K562 (cell line): ENCODE data around the gene KIRREL1. TPM values are rescaled to one million over a fixed set of nuclear protein-coding genes. Genes with fewer than 3 reads are reported as not detected.

ENCODE experiments used
- ATAC-seq: fragments of 200-7000 bp; cut with Tn5 transposase; 3 replicates; pipeline ENCODE4 v1.9.1; 2020; ENCODE audit warnings: moderate library complexity
- BruUV-seq: library from RNA; stranded (reverse); fragments of 400-500 nt; replicated peaks from 2 replicates; lab custom pipeline; 2021; lab: Mats Ljungman, UMichigan
- CTCF ChIA-PET: fragments of 300-600 bp; formaldehyde crosslinking; extraction: SDS; loops from one replicate; lab custom pipeline; 2021; ENCODE audit warnings: low intra/inter-chr PET ratio; lab: Yijun Ruan, JAX
- POLR2A ChIA-PET: fragments of 300-600, 350-650 bp; sonication (Branson Sonifier 250); formaldehyde crosslinking; extraction: SDS; loops from one replicate; lab custom pipeline; 2021; ENCODE audit warnings: antibody characterized with exemption, inconsistent platforms; lab: Yijun Ruan, JAX
- DNase-seq, 4 experiments: peaks; one replicate each; pipeline versions ENCODE4 v3.0.0 to v3.0.0-alpha.2; 2011 to 2018; ENCODE audit warnings: low spot score in 3 of 4, mixed read lengths in 3 of 4; ENCODE audit errors: extremely low read depth in 1 of 4
- FAIRE-seq: peaks from 2 replicates; lab custom pipeline; 2011; peaks lifted over from hg19 to GRCh38; lab: Jason Lieb, UNC
- H2AFZ ChIP-seq: 2 replicates; pipeline ENCODE4 v1.6.0; 2011; ENCODE audit warnings: low read depth, low read length, control low read depth, inconsistent platforms
- H3K27ac ChIP-seq: fragments of 200-600 bp; 3 replicates; pipeline ENCODE4 v1.8.0; 2011; ENCODE audit warnings: low read depth, mild to moderate bottlenecking, control low read depth, inconsistent platforms, low read length, moderate library complexity, mixed read lengths; ENCODE audit errors: extremely low read depth
- H3K27me3 ChIP-seq, 2 experiments: fragments of 300-600 bp in 1 of 2; 2 replicates in 1 of 2; 3 replicates in 1 of 2; pipeline versions ENCODE4 v1.6.0 to v1.8.0; 2011; ENCODE audit warnings: inconsistent platforms in 2 of 2, low read length in 2 of 2, mild to moderate bottlenecking in 1 of 2, mixed read lengths in 1 of 2, moderate library complexity in 1 of 2; ENCODE audit not compliant: control insufficient read depth in 2 of 2, insufficient read depth in 2 of 2
- H3K36me3 ChIP-seq: fragments of 300-600 bp; 3 replicates; pipeline ENCODE4 v1.8.0; 2011; ENCODE audit warnings: mild to moderate bottlenecking, low read length, inconsistent platforms; ENCODE audit not compliant: control insufficient read depth, insufficient read depth
- H3K4me1 ChIP-seq, 2 experiments: fragments of 200-600 bp in 1 of 2; replicated peaks in 1 of 2; 2 replicates in 1 of 2; 3 replicates in 1 of 2; pipeline versions ENCODE4 v1.5.1 to v1.8.0; 2011; ENCODE audit warnings: inconsistent platforms in 2 of 2, low read length in 2 of 2, mild to moderate bottlenecking in 1 of 2, mixed read lengths in 1 of 2, moderate library complexity in 1 of 2; ENCODE audit not compliant: control insufficient read depth in 2 of 2, insufficient read depth in 2 of 2
- H3K4me2 ChIP-seq: 2 replicates; pipeline ENCODE4 v1.6.1; 2011; ENCODE audit warnings: low read length, control low read depth, inconsistent platforms, mixed read lengths; ENCODE audit not compliant: insufficient read depth
- H3K4me3 ChIP-seq: fragments of 200-600 bp; sonication (generic), shearing (Covaris generic); 2 replicates; pipeline ENCODE4 v1.5.1; 2016; ENCODE audit warnings: control low read depth, inconsistent platforms
- H3K79me2 ChIP-seq: fragments of 200-600 bp; 3 replicates; pipeline ENCODE4 v1.8.0; 2011; ENCODE audit warnings: low read length, inconsistent platforms; ENCODE audit not compliant: control insufficient read depth, insufficient read depth
- H3K9ac ChIP-seq, 2 experiments: 2 replicates each; pipeline versions ENCODE4 v1.6.0 to v1.6.1; 2011; ENCODE audit warnings: low read depth in 2 of 2, low read length in 2 of 2, control low read depth in 1 of 2, inconsistent platforms in 1 of 2, mild to moderate bottlenecking in 1 of 2, mixed read lengths in 1 of 2; ENCODE audit not compliant: insufficient read depth in 1 of 2
- H3K9me1 ChIP-seq: one replicate; pipeline ENCODE4 v1.6.0; 2011; ENCODE audit warnings: inconsistent platforms, mild to moderate bottlenecking, low read length, moderate library complexity; ENCODE audit not compliant: control insufficient read depth, insufficient read depth
- H3K9me3 ChIP-seq: replicated peaks from 2 replicates; pipeline ENCODE4 v1.5.1; 2011; ENCODE audit warnings: low read depth, low read length, inconsistent platforms; ENCODE audit not compliant: control insufficient read depth, insufficient read depth
- H4K20me1 ChIP-seq: replicated peaks from 2 replicates; pipeline ENCODE4 v1.6.1; 2011; ENCODE audit warnings: low read length, inconsistent platforms, mixed read lengths; ENCODE audit not compliant: control insufficient read depth, insufficient read depth
- BDP1 ChIP-seq: IDR thresholded peaks from 3 replicates; pipeline ENCODE4 v1.6.1; 2011; ENCODE audit not compliant: insufficient read length, insufficient read depth
- CEBPB ChIP-seq: fragments of 450-650 bp; IDR thresholded peaks from 2 replicates; pipeline ENCODE4 v1.6.1; 2016; ENCODE audit warnings: missing genetic modification characterization, missing compliant biosample characterization
- ELF2 ChIP-seq: fragments of 250-450 bp; sonication (Bioruptor Pico); IDR thresholded peaks from 2 replicates; pipeline ENCODE4 v1.5.0; 2021; ENCODE audit warnings: mild to moderate bottlenecking
- FUS ChIP-seq: fragments of 200-400 bp; formaldehyde crosslinking; optimal IDR thresholded peaks from 2 replicates; pipeline ENCODE3; 2017; ENCODE audit warnings: low read depth, low read length
- ILK ChIP-seq: fragments of 450-650 bp; IDR thresholded peaks from 2 replicates; pipeline ENCODE4 v1.6.1; 2016; ENCODE audit warnings: missing genetic modification characterization, low read depth, mild to moderate bottlenecking, missing compliant biosample characterization, moderate library complexity, borderline replicate concordance
- PTRF ChIP-seq: fragments of 450-650 bp; IDR thresholded peaks from 2 replicates; pipeline ENCODE4 v1.6.1; 2016; ENCODE audit warnings: mild to moderate bottlenecking, missing genetic modification characterization, missing compliant biosample characterization
- SMAD2 ChIP-seq: fragments of 150-350 bp; IDR thresholded peaks from 2 replicates; pipeline ENCODE4 v1.6.1; 2014; ENCODE audit warnings: low read depth, mild to moderate bottlenecking, low read length
- XRCC5 ChIP-seq: fragments of 200-400 bp; formaldehyde crosslinking; IDR thresholded peaks from 2 replicates; pipeline ENCODE4 v1.6.1; 2017; ENCODE audit warnings: low read depth, mild to moderate bottlenecking, low read length
- ZKSCAN1 ChIP-seq: fragments of 150-350 bp; IDR thresholded peaks from 2 replicates; pipeline ENCODE4 v1.6.1; 2016; ENCODE audit warnings: low read depth, low read length
- ZNF165 ChIP-seq: fragments of 250-450 bp; sonication (Bioruptor Pico); IDR thresholded peaks from 2 replicates; pipeline ENCODE4 v1.4.0; 2020; ENCODE audit warnings: borderline replicate concordance
- ZNF586 ChIP-seq: fragments of 450-650 bp; formaldehyde crosslinking; conservative IDR thresholded peaks from 2 replicates; pipeline ENCODE4 v1.4.0; 2020; ENCODE audit warnings: mild to moderate bottlenecking, moderate library complexity
- ZNF76 ChIP-seq: fragments of 250-450 bp; sonication (Bioruptor Pico); IDR thresholded peaks from 2 replicates; pipeline ENCODE4 v1.4.0; 2020; ENCODE audit warnings: mild to moderate bottlenecking, moderate library complexity, borderline replicate concordance
- WGBS: fragments of 100-300 bp; shearing (Covaris generic); methylation state at CpG from one replicate; pipeline ENCODE4 v1.1.6; 2016; ENCODE audit warnings: low coverage, mixed read lengths; ENCODE audit not compliant: insufficient coverage; ENCODE audit errors: missing lambda C conversion rate; 5-methylcytosine and 5-hydroxymethylcytosine counted together
- in situ Hi-C: fragments of 300-500 bp; cut with MboI; formaldehyde crosslinking; loops from 4 replicates; pipeline ENCODE4 v1.15.0; 2018; ENCODE audit warnings: inconsistent platforms, mixed read lengths
- intact Hi-C: fragments of 100-400 bp; cut with micrococcal nuclease; formaldehyde crosslinking; loops from 2 replicates; pipeline ENCODE4 v1.14.2; 2022
- polyA plus RNA-seq, 8 experiments: library from polyadenylated mRNA; depleted of rRNA in 4 of 8; stranded (reverse) in 5 of 8; unstranded in 3 of 8; fragments of >200 nt; fragmentation: Nextera tagmentation in 2 of 8; fragmentation: Illumina TruSeq in 1 of 8; extraction: Ambion mirVana in 2 of 8; extraction: Trizol in 1 of 8; gene quantifications; 2 replicates each; pipeline versions ENCODE4 v1.2.1 to v1.2.3, GENCODE V29; 2011 to 2014; ENCODE audit warnings: inconsistent platforms in 1 of 8, missing spikeins in 1 of 8
- total RNA-seq, 7 experiments: library from RNA; depleted of rRNA in 6 of 7; stranded (reverse); fragments of >200 nt in 6 of 7; fragmentation: Illumina TruSeq in 2 of 7; extraction: Trizol in 2 of 7; gene quantifications; 2 replicates each; pipeline versions ENCODE4 v1.2.1 to v1.2.3, GENCODE V29; 2011 to 2021; ENCODE audit warnings: low replicate concordance in 1 of 7
- TF ChIP-seq, protein P1 (sequence below): IDR thresholded peaks from 3 replicates; pipeline ENCODE4 v1.6.1; 2011; ENCODE audit warnings: borderline replicate concordance, mild to moderate bottlenecking; ENCODE audit not compliant: insufficient read length, insufficient read depth

Gene KIRREL1
- total and polyA plus RNA-seq, 9 of the 15 experiments (the other 6 are each of a cell fraction or from before 2014, with no cell fraction given) = under 0.01 to 0.22 (median 0.03) TPM; not detected in 3

DNA sequence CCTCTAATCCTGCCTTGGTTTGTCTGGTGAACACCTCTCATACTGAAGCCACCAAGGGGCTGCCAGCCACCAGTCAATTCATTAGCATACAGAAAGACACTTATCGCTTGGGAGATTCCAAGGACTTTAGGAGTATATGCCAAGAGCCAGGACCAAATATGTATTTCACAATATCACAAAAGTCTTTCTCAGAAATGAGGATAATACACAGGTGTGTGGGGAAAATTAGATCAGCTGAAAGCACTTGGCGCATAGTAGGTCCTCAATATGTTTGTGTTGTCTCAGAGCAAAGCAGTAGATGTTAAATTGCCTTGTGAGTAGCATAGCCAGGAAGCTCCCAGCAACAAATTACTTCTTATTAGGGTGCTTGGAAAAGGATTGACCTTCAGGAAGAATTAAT lies 34.1 kb downstream of the KIRREL1 start:
- peak; percentile 24; the same call in 1 of the 2 replicates for TF ChIP-seq CEBPB (tag)
- no peak for TF ChIP-seq ZNF76
- TF ChIP-seq SMAD2 = no peak
- TF ChIP-seq PTRF (tag) = no peak
- TF ChIP-seq ZNF586 (CRISPR knock-in tag) = no peak
- TF ChIP-seq ZNF165 = no peak
- TF ChIP-seq ILK (tag) = no peak
- TF ChIP-seq FUS = no peak
- TF ChIP-seq ELF2 (CRISPR knock-in tag) = no peak
- no peak for TF ChIP-seq XRCC5
- peak; percentile 72 for TF ChIP-seq ZKSCAN1
- TF ChIP-seq, protein P1, sequence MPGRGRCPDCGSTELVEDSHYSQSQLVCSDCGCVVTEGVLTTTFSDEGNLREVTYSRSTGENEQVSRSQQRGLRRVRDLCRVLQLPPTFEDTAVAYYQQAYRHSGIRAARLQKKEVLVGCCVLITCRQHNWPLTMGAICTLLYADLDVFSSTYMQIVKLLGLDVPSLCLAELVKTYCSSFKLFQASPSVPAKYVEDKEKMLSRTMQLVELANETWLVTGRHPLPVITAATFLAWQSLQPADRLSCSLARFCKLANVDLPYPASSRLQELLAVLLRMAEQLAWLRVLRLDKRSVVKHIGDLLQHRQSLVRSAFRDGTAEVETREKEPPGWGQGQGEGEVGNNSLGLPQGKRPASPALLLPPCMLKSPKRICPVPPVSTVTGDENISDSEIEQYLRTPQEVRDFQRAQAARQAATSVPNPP = no peak
- TF ChIP-seq BDP1 = no peak
- ChIA-PET POLR2A (no interaction called here), CTCF (no interaction called here)
- no peak for FAIRE-seq
- no peaks in the 10 kb centered on the region for H4K20me1 ChIP-seq
- peaks cover 4 to 24% of the 10 kb centered on the region in 2 experiments; a peak in 3 of 5 replicates for H3K27me3 ChIP-seq
- no peak overlapping the region for H3K27ac ChIP-seq
- no peak for ATAC-seq
- H3K36me3 ChIP-seq = no peaks in the 10 kb centered on the region
- H3K9me3 ChIP-seq = no peaks in the 10 kb centered on the region
- no TSS peak for BruUV-seq
- in situ Hi-C loops = no loop called here
- no peaks in the 10 kb centered on the region for H3K9me1 ChIP-seq
- DNase-seq = no peak
- no peak overlapping the region for H3K4me3 ChIP-seq
- intact Hi-C loops = no loop called here
- no peak overlapping the region for H2AFZ ChIP-seq
- H3K79me2 ChIP-seq = no peaks in the 10 kb centered on the region
- H3K4me2 ChIP-seq = no peak overlapping the region
- WGBS = 0% methylated on average over 2 of the region's 2 CpGs
- no peaks in the 10 kb centered on the region for H3K4me1 ChIP-seq
- H3K9ac ChIP-seq = no peak overlapping the region
